D341Med (cell line): ENCODE data around the gene LKAAEAR1.
"Not testable (repeated sequence)": the region's sequence is repeated elsewhere in the genome, so short reads cannot be mapped to it uniquely, and the experiment has no call there.

ENCODE experiments used
- DNase-seq: peaks from one replicate; pipeline ENCODE4 v3.0.0; 2012; ENCODE audit warnings: low spot score

Gene LKAAEAR1

GRCh38 chr20:64098471-64099013 is 14.3 kb upstream of the LKAAEAR1 start:
- no peak for DNase-seq

GRCh38 chr20:64096535-64096934 is 12.3 kb upstream of the LKAAEAR1 start:
- no peak for DNase-seq

GRCh38 chr20:64095927-64096326 is 11.7 kb upstream of the LKAAEAR1 start:
- no peak for DNase-seq

- DNase-seq: no peak
Measured at GRCh38 chr20:64095455-64095854, 11.3 kb upstream of the LKAAEAR1 start.

GRCh38 chr20:64093013-64093503 is 8.9 kb upstream of the LKAAEAR1 start:
- DNase-seq: no peak

- DNase-seq: peak; percentile 54
Measured at GRCh38 chr20:64092258-64093012, 8.2 kb upstream of the LKAAEAR1 start.

GRCh38 chr20:64091770-64092169 is 7.6 kb upstream of the LKAAEAR1 start:
- DNase-seq: peak; percentile 69

GRCh38 chr20:64091340-64091739 is 7.1 kb upstream of the LKAAEAR1 start:
- no peak for DNase-seq

GRCh38 chr20:64090165-64090564 is 6.0 kb upstream of the LKAAEAR1 start:
- peak; percentile 66 for DNase-seq

GRCh38 chr20:64088586-64088985 is 4.4 kb upstream of the LKAAEAR1 start:
- DNase-seq: not testable (repeated sequence)

GRCh38 chr20:64087226-64087825 is 3.1 kb upstream of the LKAAEAR1 start:
- not testable (repeated sequence) for DNase-seq

- no peak for DNase-seq
Measured at GRCh38 chr20:64086801-64087200, 2.6 kb upstream of the LKAAEAR1 start.

GRCh38 chr20:64084685-64085152 is 521 bp upstream of the LKAAEAR1 start:
- DNase-seq: no peak

GRCh38 chr20:64083378-64083803 is 807 bp downstream of the LKAAEAR1 start:
- DNase-seq: peak; percentile 95

GRCh38 chr20:64082820-64083377 is 1.3 kb downstream of the LKAAEAR1 start:
- DNase-seq: no peak

- DNase-seq: no peak
Measured at GRCh38 chr20:64082126-64082731, 2.0 kb downstream of the LKAAEAR1 start.

- no peak for DNase-seq
Measured at GRCh38 chr20:64081624-64081964, 2.6 kb downstream of the LKAAEAR1 start.

- no peak for DNase-seq
Measured at GRCh38 chr20:64080813-64081623, 3.2 kb downstream of the LKAAEAR1 start.

GRCh38 chr20:64080013-64080812 is 4.0 kb downstream of the LKAAEAR1 start, which contains the start of gene OPRL1:
OPRL1 (plus strand) TSS chr20:64080082; CDS start chr20:64092721, 12,639 bp downstream.
- no peak for DNase-seq

GRCh38 chr20:64079273-64080012 is 4.8 kb downstream of the LKAAEAR1 start, which contains the start of gene RGS19:
RGS19 (minus strand) TSS chr20:64079518; CDS start chr20:64076886, 2,632 bp downstream.
- DNase-seq: peak; percentile 91
